Stimulated activated CD8-positive, alpha-beta memory T cell treated with anti-CD3 and anti-CD28 coated beads, Interleukin-7, amount 100 ng/mL, for 48 hours (primary cell): ENCODE measurements around the gene CD79B.

Experiments used
- DNase-seq, 2 donors: peaks; one replicate each; pipeline ENCODE4 v3.0.0-alpha.2; 2020; ENCODE audit warnings: low read depth in 1 of 2; ENCODE audit errors: extremely low read depth in 1 of 2

The CD79B gene

DNA sequence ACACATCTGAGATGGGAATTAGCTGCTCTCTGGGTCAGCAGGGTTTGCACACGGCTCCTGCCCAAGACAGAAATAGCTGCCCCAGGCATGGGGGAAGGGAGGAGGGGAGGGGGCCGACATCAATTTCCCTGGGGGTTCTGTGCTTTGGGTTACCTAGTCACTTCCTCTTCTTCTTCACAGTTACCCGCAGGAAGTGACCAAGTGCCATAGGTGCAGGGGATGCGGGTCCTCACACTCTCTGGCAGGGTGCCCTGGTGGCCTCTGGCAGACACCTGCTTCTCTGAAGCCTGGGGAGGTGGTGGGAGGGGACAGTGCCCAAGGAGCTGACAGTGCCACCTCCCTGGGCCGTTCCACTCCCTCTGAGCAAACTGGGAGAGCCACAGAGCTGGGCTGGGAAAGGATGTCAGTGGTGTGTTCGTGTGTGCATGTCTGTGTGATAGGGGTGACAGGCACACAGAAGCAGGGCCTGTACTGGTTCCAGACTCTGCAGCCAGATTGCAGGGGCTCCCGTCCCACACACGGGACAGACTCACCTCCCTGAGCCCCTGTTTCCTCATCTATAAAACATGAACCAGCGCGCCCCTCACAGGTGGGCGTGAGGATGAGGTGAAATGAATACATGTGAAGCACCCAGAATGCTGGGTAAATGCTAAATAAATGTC, 22.4 kb upstream of the CD79B start:
- DNase-seq, result no peak

DNA sequence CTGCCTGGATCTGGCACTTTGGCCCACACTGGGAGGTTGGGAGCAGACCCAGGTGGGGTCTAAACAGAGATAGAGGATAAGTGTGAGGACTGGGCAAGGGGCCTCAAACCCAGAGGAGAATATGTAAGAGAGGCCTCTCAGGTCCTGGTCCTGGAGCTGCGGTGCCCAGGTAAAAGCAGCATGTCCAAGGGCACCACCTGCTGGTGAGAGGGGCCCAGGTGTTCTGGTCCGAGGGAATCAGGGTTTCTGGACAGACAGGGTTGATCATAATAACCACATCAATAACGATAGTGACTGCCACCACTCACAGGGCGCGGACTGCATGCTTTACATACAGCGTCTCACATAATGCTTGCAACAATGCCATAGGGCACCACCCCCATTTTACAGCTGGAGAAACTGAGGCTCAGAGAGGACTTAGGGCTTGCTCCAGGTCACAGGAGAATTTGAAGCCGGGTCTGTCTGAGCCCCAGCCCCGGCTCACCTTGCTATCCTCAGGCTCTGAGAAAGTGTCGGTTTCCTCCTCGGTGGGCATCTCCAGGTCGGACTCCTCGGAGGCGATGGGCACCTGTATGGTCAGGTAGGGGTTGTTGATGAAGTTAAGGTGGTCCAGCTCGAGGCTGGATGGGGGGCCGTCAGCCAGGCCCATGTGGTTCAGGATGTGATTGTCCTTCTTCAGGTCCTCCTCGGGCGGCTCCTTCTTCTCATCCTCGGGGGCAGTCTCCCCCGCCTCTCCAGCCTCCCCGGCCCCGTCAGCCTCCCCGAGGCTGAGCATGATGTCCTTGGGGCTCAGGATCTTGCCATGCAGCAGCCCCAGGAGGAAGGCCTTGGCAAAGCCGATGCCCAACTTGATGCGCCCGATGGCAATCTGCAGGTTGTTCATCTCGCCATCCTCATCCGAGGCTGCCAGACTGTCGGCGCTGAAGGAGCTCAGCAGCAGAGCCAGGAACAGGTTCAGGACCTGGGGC, 19.1 kb upstream of the CD79B start:
- DNase-seq, result no peak

DNA sequence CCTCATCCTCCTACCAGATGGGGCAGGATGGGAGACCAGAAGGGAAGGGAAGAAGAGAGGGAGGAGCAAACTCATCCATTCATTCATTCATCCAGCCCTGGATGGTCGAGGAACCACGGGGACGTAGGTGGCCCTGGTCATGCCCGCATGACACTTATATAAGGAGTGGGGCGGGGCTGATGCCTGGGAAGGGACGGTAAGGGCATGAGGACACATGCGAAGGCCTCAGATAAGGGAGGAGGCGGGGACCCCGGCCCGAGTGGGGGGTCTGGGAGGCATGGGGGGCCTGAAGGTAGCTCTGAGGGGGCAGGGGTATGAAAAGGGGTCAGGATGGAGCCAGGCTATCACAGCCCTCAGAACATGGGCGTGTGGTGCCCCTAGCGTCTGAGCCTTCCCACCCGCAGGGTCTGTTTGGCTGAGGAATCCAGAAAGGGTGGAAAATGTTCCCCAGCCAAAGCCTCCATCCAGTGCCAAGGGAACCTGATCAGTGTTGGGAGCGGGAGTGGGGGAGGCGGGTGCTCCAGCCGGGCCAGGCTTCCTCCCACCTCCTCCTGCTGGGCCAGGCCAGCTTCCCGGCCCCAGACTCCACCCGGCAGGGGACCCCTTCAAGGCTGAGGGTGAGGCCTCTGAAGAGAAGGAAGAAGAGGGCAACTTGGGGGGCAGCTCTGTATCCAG, 17.6 kb upstream of the CD79B start:
- DNase-seq, result no peak

DNA sequence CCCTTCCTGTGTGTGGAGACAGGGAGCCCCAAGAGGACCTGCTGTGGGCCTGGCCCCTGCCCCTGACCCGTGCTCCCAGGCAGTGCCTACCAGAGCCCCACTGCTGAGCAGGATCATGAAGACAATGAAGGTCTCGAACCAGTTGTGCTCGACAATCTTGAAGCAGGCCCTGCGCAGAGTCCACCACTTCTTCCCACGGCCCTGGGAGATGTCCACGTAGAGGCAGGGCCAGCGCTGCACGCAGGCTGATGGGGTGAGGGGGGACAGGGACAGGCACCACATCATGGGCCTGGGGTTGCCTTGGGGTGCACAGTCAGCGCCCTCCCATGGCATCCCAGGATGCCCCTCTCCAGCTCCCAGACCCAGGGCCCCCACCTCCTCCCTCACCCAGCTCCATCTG, 16.4 kb upstream of the CD79B start:
- DNase-seq, result no peak

GRCh38 chr17:63947711-63948330, 15.7 kb upstream of the CD79B start:
- DNase-seq, result no peak

GRCh38 chr17:63946440-63947363, 14.6 kb upstream of the CD79B start:
- DNase-seq, result peak in 1 of 2 donors; percentile 24

- no peak for DNase-seq
These were observed 13.8 kb upstream of the CD79B start for GRCh38 chr17:63945784-63946439.

- DNase-seq, result no peak
These were observed 12.8 kb upstream of the CD79B start for GRCh38 chr17:63944736-63945499.

DNA sequence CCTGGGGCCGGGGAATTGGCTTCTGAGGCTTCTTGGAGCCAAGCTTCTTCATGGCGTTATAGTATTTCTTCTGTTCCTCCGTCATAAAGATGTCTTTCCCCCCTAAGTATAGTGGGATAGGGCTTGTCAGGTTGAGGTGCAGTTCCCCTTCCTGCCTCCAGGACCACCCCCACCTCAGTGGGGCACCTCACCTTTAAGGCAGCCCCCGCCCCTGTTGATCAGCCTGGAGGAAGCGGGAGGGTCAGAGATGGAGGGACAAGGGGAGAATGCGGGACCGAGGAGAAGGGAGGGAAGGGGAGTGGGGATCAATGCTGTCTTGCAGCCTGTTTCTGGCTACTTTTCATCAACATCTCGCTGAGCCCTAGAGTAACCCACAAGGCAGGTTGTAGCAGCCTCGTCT, 11.6 kb upstream of the CD79B start:
- DNase-seq, result no peak

DNA sequence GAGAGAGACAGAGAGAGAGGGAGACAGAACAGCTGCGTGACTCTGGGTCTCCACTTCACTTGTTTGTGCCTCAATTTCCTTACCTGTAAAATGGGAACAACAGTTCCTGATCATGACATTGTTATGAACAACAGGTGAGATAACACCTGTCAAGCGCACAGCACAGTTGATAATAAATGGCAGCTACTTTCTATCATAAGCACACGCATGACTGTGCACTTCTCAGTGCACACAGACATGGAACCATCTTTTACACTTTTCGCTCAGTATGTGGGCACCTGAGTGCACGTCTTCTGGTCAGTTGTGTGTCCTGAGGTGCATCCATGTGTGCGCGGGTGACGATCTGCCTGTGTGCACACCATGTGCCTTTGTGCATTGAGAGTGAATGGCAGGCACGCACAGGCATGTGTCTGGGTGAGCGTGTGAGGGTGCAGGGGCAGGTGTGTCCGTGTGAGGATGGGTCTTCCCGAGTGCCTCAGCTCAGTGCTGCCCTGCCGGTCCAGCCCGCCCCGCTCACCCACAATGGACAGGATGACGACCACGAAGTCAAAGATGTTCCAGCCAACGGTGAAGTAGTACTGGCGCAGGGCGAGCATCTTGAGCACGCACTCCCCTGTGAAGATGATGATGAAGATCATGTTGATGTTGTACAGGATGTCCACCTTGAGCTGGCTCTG, 10.3 kb upstream of the CD79B start:
- DNase-seq, result no peak

GRCh38 chr17:63941751-63942150, 9.6 kb upstream of the CD79B start:
- no peak for DNase-seq

DNA sequence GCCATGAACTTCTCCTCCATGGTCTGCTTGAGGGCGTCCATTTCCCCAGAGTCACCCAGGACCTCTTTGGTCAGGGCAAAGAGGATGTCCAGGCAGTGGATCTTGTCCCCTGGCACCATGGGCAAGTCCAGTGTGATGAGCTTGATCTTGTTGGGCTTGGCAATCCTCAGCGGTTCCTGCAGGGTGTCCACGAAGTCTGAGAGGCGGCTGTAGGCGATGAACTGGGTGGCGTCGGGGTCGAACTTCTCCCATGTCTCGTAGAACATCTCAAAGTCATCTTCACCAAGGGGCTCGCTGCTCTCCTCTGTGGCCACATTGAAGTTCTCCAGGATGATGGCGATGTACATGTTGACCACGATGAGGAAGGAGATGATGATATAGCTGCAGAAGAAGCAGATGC, 9.0 kb upstream of the CD79B start:
- DNase-seq, result no peak

GRCh38 chr17:63940584-63940983, 8.5 kb upstream of the CD79B start:
- DNase-seq, result no peak

DNA sequence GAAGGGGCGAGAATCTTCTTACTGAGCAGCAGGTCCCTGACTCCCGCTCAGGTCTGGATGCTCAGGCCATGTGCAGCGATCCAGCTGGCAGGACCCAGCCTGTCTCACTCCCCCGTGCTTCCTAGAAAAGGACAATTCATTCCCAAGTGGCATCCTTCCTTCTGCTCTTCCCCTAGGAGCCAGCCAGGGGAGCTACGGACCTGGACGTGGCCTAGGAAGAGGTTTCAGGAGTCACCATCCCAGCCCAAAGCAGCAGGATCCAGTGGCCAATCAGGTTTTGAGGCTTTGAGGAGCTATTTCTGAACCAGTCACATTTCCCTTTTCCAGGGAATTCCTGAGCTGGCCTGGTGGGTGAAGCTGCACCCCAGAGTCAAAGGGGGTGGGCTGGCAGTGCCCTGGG, 7.8 kb upstream of the CD79B start:
- no peak for DNase-seq

DNA sequence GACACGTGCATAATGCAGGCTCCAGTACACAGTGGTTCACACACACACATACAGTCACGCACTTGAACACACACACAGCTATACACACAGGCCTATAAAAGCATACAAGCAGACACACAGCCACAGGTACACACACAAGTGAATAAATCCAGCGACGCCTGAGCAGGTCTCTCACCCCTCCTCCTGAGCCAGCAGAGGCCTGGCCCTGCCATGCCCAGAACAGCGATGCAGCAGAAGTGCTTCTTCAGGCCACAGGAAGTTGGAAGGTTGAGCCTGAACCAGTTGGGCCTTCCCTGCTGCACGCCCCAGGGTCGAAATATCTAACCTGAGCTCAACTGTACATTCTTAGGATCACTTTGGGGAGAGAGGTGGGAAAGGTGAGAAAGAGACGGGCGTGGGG, 7.3 kb upstream of the CD79B start:
- DNase-seq, result no peak

DNA sequence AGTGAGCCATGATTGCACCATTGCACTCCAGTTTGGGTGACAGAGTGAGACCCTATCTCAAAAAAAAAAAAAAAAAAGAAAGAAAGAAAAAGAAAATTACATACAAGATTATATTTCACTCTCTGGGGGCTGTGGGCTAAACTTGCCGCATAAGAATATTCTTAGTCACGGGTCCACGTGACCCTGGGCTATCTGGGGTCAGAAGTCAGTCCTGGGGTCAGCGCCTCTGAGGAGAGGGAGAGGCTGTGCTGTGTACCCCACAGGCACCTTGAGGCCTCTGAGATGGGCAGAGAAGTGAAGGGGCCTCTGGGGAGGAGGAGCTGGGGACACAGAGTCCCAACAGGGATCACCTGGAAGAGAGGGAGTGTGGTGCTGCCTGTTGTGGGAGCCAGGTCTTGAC, 5.8 kb upstream of the CD79B start:
- DNase-seq, result no peak

GRCh38 chr17:63937319-63937718, 5.2 kb upstream of the CD79B start:
- no peak for DNase-seq
